Upper lobe of right lung (tissue), 1 donor: ENCODE data around the gene PRSS12. TPM values are rescaled to one million over a fixed set of nuclear protein-coding genes. Genes with fewer than 3 reads are reported as not detected.

Experiments
- ATAC-seq: fragments of 200-7000 bp; cut with Tn5 transposase; one replicate; pipeline ENCODE4 v1.9.1; 2020; ENCODE audit warnings: mild to moderate bottlenecking, moderate library complexity
- DNase-seq: peaks from one replicate; pipeline ENCODE4 v3.0.0-alpha.2; 2020
- H3K27ac ChIP-seq: fragments of 200-600 bp; one replicate; pipeline ENCODE4 v1.8.0; 2022
- H3K27me3 ChIP-seq: fragments of 200-600 bp; one replicate; pipeline ENCODE4 v1.8.0; 2022; ENCODE audit warnings: mild to moderate bottlenecking
- H3K36me3 ChIP-seq: fragments of 200-600 bp; one replicate; pipeline ENCODE4 v1.8.0; 2022
- H3K4me1 ChIP-seq: fragments of 200-600 bp; one replicate; pipeline ENCODE4 v1.8.0; 2022
- H3K4me3 ChIP-seq: fragments of 200-600 bp; one replicate; pipeline ENCODE4 v1.8.0; 2022; ENCODE audit warnings: mild to moderate bottlenecking
- H3K9me3 ChIP-seq: fragments of 200-600 bp; one replicate; pipeline ENCODE4 v1.8.0; 2022
- intact Hi-C: fragments of 100-400 bp; cut with DNase I; formaldehyde crosslinking; loops from one replicate; pipeline ENCODE4 v1.11.0; 2022
- total RNA-seq: library from RNA; stranded (reverse); fragmentation: NEBNext Ultra II Directional; extraction: Animal tissue kit (Norgen Biotek cat#: 25700); gene quantifications from one replicate; pipeline ENCODE4 v1.2.1, GENCODE V29; 2021
- TF ChIP-seq, protein P1 (sequence below): fragments of 200-600 bp; IDR thresholded peaks from one replicate; pipeline ENCODE4 v1.8.0; 2022; ENCODE audit warnings: antibody characterized with exemption
- donor health status: DM: no; HTN: yes; CAD: no; lungs with severe emphysema.

Gene PRSS12
- total RNA-seq, 1 donor from 2014 or later: 5.4 TPM

DNA sequence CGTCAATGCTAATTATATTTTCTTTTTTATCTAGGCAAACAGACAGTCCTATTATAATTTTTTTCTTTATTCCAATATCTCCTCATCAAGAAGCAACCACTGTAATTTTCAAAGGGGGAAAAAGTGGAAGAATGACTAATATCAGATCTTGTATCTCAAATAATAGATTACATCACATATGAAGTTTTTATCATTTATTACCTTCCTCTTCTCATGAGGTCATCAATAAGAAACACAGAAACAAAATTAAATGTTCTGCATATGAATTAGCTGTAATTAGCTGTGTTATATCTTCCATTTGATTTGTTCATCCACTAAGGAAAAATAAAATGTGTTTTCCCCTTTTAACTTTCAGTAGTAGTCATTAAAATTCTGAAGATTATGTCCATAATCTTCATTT, 14.3 kb downstream of the PRSS12 start:
- intact Hi-C loops: no loop called here
- TF ChIP-seq, protein P1, sequence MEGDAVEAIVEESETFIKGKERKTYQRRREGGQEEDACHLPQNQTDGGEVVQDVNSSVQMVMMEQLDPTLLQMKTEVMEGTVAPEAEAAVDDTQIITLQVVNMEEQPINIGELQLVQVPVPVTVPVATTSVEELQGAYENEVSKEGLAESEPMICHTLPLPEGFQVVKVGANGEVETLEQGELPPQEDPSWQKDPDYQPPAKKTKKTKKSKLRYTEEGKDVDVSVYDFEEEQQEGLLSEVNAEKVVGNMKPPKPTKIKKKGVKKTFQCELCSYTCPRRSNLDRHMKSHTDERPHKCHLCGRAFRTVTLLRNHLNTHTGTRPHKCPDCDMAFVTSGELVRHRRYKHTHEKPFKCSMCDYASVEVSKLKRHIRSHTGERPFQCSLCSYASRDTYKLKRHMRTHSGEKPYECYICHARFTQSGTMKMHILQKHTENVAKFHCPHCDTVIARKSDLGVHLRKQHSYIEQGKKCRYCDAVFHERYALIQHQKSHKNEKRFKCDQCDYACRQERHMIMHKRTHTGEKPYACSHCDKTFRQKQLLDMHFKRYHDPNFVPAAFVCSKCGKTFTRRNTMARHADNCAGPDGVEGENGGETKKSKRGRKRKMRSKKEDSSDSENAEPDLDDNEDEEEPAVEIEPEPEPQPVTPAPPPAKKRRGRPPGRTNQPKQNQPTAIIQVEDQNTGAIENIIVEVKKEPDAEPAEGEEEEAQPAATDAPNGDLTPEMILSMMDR: no peak
- Histone ChIP-seq H3K9me3 (no peaks in the 10 kb centered on the region), H3K36me3 (no peaks in the 10 kb centered on the region), H3K27ac (no peak overlapping the region), H3K4me3 (no peak overlapping the region), H3K4me1 (no peaks in the 10 kb centered on the region), H3K27me3 (no peaks in the 10 kb centered on the region)
- DNase-seq: no peak
- no peak for ATAC-seq

GRCh38 chr4:118337954-118338353, 14.8 kb downstream of the PRSS12 start:
- TF ChIP-seq, protein P1: no peak
- H3K9me3 ChIP-seq: no peaks in the 10 kb centered on the region
- no peak overlapping the region for H3K27ac ChIP-seq
- H3K27me3 ChIP-seq: no peaks in the 10 kb centered on the region
- no peaks in the 10 kb centered on the region for H3K4me1 ChIP-seq
- ATAC-seq (no peak), DNase-seq (no peak)
- intact Hi-C loops: no loop called here
- no peaks in the 10 kb centered on the region for H3K36me3 ChIP-seq
- no peak overlapping the region for H3K4me3 ChIP-seq

DNA sequence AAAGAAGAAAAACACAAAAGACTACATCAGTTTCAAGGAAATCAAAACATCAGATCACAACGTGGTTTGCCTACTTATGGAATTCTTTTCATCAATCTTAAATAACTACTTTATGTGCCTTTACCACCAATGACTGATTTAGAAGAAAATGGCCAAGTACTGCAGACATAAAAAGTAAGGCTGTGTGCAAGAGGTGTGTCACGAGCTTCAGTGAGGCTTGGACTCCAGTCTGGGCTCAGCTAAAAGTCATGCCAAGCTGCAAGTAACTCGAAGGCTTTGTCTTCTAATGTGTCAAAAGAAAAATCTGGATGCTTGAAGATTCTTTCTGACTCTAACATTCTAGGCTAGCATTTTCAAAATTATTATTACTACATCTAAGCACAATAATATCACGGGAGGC, 17.0 kb downstream of the PRSS12 start:
- Histone ChIP-seq H3K4me3 (no peak overlapping the region), H3K4me1 (no peaks in the 10 kb centered on the region), H3K36me3 (no peaks in the 10 kb centered on the region), H3K9me3 (no peaks in the 10 kb centered on the region), H3K27me3 (no peaks in the 10 kb centered on the region), H3K27ac (no peak overlapping the region)
- TF ChIP-seq, protein P1: no peak
- DNase-seq (no peak), ATAC-seq (no peak)
- intact Hi-C loops: no loop called here

GRCh38 chr4:118335324-118335723, 17.5 kb downstream of the PRSS12 start:
- H3K9me3 ChIP-seq: no peaks in the 10 kb centered on the region
- DNase-seq (no peak), ATAC-seq (no peak)
- intact Hi-C loops: no loop called here
- H3K36me3 ChIP-seq: no peaks in the 10 kb centered on the region
- no peak overlapping the region for H3K27ac ChIP-seq
- H3K4me1 ChIP-seq: no peaks in the 10 kb centered on the region
- TF ChIP-seq, protein P1: no peak
- H3K4me3 ChIP-seq: no peak overlapping the region
- no peaks in the 10 kb centered on the region for H3K27me3 ChIP-seq

DNA sequence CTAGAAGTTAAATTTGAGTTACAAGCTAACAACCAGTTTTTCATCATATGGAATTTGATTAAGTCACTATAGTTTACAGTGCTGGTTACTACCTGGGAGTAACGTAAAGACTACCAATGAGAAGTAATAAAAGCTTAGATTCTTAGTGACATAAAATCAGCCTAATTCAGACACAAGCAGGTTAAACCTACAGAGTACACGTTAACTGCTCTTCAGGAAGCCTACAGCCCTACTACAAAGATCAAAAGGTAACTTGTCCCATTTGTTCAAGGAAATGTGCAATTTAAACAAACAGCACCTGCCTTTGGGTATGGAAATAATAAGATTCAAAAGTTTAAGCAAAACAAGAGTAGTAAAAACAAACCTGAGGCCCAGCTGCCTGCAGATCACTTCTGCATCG, 21.5 kb downstream of the PRSS12 start:
- Histone ChIP-seq H3K27ac (no peak overlapping the region), H3K9me3 (no peaks in the 10 kb centered on the region), H3K4me3 (no peak overlapping the region), H3K27me3 (no peaks in the 10 kb centered on the region), H3K4me1 (no peaks in the 10 kb centered on the region), H3K36me3 (no peaks in the 10 kb centered on the region)
- ATAC-seq: no peak
- no peak for DNase-seq
- TF ChIP-seq, protein P1: no peak
- intact Hi-C loops: no loop called here

GRCh38 chr4:118329849-118330248, 23.0 kb downstream of the PRSS12 start:
- Histone ChIP-seq H3K27ac (no peak overlapping the region), H3K4me1 (no peaks in the 10 kb centered on the region), H3K4me3 (no peak overlapping the region), H3K27me3 (no peaks in the 10 kb centered on the region), H3K9me3 (no peaks in the 10 kb centered on the region), H3K36me3 (no peaks in the 10 kb centered on the region)
- TF ChIP-seq, protein P1: no peak
- ATAC-seq (no peak), DNase-seq (no peak)
- intact Hi-C loops: no loop called here
